WERI-Rb-1 (cell line): ENCODE results near the gene TMEM209.

Source experiments
- DNase-seq: peaks from one replicate; pipeline ENCODE4 v3.0.0-alpha.2; 2020
- H3K27ac ChIP-seq: fragments of 250-450 bp; sonication (Bioruptor Pico); 2 replicates; pipeline ENCODE4 v1.5.1; 2020; ENCODE audit warnings: mild to moderate bottlenecking, moderate library complexity
- H3K27me3 ChIP-seq: fragments of 250-450 bp; sonication (Bioruptor Pico); 2 replicates; pipeline ENCODE4 v1.5.1; 2021; ENCODE audit warnings: mild to moderate bottlenecking, low read depth, moderate library complexity; ENCODE audit not compliant: insufficient read depth, severe bottlenecking
- H3K36me3 ChIP-seq: fragments of 250-450 bp; sonication (Bioruptor Pico); 2 replicates; pipeline ENCODE4 v1.5.1; 2020; ENCODE audit warnings: mild to moderate bottlenecking, moderate library complexity
- H3K4me3 ChIP-seq: 2 replicates; pipeline ENCODE4 v1.5.1; 2011; ENCODE audit warnings: low read depth, mild to moderate bottlenecking, control low read depth, low read length
- H3K9me3 ChIP-seq: fragments of 250-450 bp; sonication (Bioruptor Pico); 2 replicates; pipeline ENCODE4 v1.5.1; 2021; ENCODE audit warnings: mild to moderate bottlenecking, moderate library complexity; ENCODE audit not compliant: severe bottlenecking
- CTCF ChIP-seq: IDR thresholded peaks from 2 replicates; pipeline ENCODE4 v1.5.1; 2011; ENCODE audit warnings: low read depth, mild to moderate bottlenecking, control low read depth, inconsistent platforms, low read length

Gene TMEM209

GRCh38 chr7:130154501-130155317 is 50.5 kb downstream of the TMEM209 start:
- Histone ChIP-seq H3K4me3 (no peak overlapping the region), H3K27me3 (no peaks in the 10 kb centered on the region), H3K27ac (no peak overlapping the region), H3K36me3 (peaks cover 2% of the 10 kb centered on the region), H3K9me3 (no peaks in the 10 kb centered on the region)
- DNase-seq = no peak
- peak; percentile 31; the same call in 1 of the 2 replicates for TF ChIP-seq CTCF

DNA sequence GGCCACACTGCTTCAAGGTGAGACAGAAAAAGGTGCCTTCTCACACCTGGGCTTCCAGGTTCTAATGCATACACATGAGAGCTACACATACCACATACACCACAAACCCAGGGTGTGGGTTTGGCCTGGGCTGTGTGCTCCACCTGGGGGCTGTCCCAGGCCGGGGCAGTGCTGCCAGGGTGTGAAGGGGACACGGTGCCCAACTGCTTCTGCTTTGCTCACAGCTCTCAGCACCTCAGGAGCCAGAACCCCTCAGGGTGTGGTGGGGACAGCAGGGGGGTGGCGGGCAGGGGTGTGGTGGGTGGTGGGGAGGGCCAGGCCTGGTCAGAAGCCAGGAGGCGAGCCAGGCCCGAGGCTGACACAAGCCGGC is 51.1 kb downstream of the TMEM209 start:
- no peaks in the 10 kb centered on the region for H3K9me3 ChIP-seq
- no peak overlapping the region for H3K27ac ChIP-seq
- no peak overlapping the region for H3K4me3 ChIP-seq
- H3K36me3 ChIP-seq = no peaks in the 10 kb centered on the region; the same call in 1 of the 2 replicates
- H3K27me3 ChIP-seq = no peaks in the 10 kb centered on the region
- no peak for TF ChIP-seq CTCF
- no peak for DNase-seq

- TF ChIP-seq CTCF = no peak
- no peak overlapping the region for H3K27ac ChIP-seq
These were observed 51.8 kb downstream of the TMEM209 start for GRCh38 chr7:130153211-130153908.

DNA sequence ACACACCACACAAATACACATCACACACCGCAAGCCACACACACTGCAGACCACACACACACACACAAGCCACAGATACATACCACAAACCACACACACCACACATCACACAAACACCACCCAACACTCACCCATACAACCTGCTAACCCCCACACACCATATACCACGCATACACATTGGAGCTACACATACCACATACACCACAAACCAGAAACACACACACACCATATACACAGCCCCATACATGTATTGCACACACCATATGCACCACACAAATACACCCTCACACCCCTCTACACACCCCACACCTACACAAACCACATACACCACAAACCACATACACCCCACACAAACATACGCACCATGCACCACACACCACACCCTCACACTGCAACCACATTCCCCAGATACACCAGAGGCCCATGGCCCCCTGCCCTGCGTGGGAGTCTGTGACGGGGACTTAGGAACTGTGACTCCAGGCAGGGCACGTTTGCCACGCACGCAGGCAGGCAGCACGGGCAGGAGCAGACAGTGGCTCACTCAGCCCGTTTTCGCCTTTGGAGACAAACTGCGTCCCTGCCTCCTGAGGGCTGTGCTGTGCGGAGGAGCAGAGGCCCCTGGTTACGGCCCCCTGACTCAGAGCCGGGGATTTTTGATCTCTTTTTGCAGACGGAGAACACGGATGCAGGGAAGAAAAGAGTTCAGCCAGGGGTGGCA is 52.6 kb downstream of the TMEM209 start:
- Histone ChIP-seq H3K36me3 (no peaks in the 10 kb centered on the region), H3K9me3 (no peaks in the 10 kb centered on the region), H3K27ac (no peak overlapping the region), H3K27me3 (no peaks in the 10 kb centered on the region), H3K4me3 (no peak overlapping the region)
- no peak for DNase-seq
- no peak for TF ChIP-seq CTCF

More at GRCh38 chr7:130153211-130153908, 51.8 kb downstream of the TMEM209 start:
- no peak for DNase-seq
- Histone ChIP-seq H3K36me3 (no peaks in the 10 kb centered on the region), H3K27me3 (no peaks in the 10 kb centered on the region), H3K4me3 (no peak overlapping the region), H3K9me3 (no peaks in the 10 kb centered on the region)

DNA sequence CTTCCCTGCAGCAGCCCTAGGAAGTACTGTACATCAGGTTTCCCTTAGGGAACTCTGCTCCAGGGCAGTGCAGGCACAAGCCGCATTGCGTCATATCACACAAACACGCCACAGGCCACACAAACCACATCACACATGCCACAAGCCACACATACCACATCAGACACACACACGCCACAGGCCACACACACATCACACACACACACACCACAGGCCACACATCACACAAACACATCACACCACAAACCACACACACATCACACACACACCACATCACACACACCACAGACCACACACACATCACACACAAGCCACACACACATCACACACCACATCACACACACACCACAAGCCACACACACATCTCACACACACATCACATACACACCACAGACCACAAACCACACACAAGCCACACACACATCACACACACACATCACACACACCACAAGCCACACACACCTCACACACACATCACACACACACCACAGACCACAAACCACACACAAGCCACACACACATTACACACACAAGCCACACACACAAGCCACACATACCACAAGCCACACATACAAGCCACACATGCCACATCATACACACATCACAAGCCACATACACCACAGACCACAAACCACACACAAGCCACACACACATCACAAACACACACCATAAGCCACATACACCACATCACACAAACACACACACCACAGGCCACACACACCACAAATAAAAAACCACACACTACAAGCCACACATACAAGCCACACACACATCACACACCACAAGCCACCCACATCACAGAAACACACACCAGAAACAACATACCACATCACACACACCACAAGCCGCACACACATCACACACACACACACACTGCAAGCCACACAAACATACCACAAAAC is 53.4 kb downstream of the TMEM209 start:
- H3K9me3 ChIP-seq = no peaks in the 10 kb centered on the region
- TF ChIP-seq CTCF = no peak
- DNase-seq = no peak
- H3K36me3 ChIP-seq = no peaks in the 10 kb centered on the region
- no peak overlapping the region for H3K4me3 ChIP-seq
- no peaks in the 10 kb centered on the region for H3K27me3 ChIP-seq
- H3K27ac ChIP-seq = no peak overlapping the region
